GM18511 (cell line): ENCODE measurements around the gene OSGIN1.

Experiments
- ATAC-seq: cut with Tn5 transposase; IDR thresholded peaks from one replicate; pipeline ENCODE4 v1.9.1; 2021; ENCODE audit warnings: mild to moderate bottlenecking, moderate library complexity; ENCODE audit not compliant: unreplicated experiment

The OSGIN1 gene

DNA sequence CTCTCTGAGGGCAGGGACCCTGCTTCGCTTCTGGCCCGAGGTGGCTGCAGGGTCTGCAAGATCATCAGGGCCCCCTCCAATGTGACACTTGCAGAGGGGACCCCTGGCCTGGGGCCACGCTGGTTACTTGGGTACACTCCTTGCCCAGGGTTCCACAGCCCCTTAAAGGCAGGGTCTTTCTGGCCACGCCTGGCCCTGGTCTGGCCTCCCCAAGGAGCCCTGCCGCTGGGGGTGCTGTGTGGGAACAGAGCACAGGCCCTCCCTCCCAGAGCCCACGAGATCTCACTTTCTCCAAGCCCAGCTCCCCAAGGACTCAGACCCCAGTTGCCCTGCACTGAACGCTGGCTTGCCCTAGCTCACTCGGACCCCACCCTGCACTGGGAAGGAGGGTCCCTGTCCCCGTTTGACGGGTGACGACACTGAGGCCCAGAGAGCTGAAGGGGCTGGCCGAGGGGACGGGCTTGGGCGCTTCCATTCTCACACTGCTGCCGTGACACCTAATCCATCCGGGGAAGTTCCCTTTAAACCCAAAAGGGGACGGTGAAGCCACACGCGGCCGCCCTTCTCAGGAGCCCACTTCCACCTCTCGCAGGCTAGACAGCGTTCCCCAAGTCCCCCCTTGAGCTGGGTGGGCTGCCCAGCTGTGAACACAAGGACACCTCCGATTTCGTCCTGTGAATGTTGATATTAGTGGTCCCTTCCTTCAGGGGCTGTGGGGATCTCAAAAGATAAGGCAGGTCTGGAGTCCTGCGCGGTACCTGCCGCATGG lies 26.9 kb upstream of the OSGIN1 start:
- no peak for ATAC-seq

DNA sequence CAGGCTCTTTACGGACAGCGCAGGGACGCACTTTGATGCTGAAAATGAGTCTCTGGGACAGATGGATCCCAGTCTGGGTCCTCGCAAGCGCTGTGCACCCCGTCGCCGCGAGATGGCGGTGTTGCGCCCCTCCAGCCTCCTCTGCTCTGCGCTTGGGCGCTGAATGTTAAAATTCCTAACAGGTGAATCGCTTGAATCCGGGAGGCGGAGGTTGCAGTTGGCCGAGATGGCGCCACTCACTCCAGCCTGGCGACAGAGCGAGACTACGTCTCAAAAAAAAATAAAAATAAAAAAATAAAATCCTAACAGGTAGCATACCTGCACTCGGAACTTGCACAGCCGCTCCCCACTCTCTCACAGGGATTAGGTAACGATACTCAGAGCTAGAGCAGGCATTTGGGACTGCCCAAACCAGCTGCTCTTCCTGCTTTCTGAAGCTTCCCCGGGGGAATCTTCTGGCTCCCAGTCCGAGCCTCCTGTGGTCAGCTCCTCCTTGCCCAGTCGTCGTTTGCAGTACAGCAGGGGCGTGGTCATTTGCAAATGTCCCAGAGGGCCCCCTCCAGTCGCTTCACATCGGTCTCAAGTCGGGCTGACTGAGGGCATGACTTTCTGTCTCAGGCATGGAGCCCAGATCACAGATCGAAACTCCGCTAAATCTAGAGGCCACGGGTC lies 26.2 kb upstream of the OSGIN1 start:
- peak; percentile 64 for ATAC-seq

DNA sequence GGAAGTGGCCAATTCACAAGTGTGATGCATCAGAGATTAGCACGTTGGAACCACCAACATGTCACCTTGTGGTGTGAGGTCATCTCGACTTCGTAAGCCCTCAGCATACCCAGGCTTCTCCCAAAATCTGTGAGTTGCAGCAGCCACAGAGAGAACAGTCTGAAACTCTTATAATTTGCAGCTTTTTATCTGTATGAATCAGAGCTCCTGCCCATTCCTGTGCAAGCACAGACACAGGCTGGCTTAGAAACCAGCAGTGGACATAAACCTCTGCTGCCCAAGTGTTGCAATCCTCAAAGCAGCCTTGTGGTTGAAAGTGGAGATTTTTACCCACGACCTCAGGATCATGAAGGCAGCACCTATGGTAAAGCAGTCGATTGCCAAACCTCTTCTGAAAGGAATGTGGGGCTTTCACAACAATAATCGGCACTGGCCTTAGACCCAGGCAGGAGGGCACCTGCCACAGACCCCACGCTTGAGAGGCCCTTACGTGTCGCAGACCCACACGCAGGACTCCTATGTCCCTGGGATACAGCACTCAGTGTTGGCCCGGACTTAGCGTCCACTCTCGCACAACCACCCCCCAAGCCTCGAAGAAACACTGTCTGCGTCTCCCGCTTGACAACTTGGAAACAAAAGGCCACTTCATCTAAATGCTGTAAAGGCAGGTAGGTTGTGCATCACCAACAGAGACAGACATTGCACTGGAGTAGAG lies 24.5 kb upstream of the OSGIN1 start:
- ATAC-seq = no peak

DNA sequence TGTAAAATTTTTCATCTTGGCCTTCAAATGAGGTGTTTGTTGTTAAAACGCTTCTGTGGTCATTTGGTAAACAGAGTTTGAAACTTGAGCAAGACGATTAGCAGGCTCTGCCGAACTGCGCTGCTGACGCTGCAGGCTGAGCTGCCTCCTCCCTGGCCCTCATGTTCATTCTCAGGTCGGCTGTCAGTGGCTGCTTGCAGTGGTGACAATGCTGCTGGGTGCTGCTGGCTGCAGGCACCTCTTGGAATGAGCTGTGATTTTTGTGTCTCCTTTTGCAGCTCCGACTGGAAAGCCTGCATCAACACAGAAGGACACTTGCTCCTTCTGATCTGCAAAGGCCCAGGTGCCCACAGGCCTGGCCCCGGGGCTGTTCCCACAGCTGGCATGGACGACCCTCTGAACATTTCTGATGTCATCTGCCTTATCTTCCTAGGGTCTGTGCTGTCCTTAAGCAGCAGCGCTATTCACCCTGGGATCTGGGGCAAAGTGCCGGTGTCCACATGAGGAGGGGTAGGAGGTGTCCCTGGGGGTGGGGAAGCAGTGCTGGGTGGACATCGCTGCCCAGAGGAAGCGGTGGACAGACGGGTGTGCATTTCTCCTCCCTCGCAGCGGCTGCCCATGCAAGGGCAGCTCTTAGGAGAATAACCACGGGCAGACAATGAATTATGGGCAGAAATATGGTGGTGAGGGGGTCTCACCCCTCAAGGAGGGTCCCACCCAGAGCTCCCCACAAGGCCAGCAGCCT lies 23.1 kb upstream of the OSGIN1 start:
- ATAC-seq = no peak

DNA sequence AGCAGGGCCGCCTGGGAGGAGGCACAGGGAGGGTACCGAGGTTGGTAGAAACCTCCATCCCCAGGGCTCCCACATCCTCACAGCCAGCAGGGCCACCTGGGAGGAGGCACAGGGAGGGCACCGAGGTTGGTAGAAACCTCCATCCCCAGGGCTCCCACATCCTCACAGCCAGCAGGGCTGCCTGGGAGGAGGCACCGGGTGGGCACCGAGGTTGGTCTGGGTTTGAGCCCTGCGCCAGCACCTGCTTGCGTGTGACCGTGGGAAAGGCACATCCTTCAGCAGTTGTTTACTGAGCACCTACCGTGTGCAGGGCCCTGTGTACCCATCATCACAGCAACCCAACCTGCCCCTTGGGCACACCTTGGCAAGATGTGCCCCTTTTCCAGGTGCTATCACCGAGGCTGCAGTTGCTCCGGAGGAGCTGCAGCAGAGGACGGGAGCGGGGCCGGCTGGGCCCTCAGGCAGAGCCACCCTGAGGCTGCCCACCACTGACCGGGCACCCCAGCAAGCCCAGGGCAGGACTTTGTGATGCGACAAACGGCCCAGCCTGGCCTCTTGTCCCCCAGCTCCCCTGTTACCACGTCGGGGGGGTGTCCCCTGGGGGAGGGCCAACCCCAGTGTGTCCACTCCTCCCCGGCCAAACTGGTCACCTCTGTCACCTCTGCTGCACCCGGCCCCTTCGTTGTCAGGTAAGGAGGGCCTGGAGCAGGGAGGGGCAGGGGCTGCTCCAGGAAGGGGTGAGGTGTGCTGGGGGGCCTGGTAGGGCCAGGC lies 22.1 kb upstream of the OSGIN1 start:
- no peak for ATAC-seq

DNA sequence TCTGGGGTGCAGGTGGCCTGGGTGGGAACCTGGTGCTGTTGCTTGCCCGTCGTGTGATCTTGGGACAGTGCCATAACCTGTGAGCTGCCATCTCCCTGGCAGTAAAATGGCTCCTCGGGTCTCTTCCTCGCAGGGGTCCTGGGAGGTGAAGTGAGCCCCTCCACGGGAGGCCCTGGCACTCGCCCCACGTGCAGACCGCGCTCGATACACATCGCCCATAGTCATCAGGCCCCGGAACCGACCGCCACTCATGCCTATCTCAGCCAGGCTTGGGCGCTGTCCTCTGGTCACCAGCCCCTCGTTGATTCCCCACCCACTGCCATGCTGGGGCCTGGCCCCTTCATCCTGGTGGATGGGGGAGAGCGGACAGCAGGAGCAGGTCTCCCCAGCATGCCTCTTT lies 21.5 kb upstream of the OSGIN1 start:
- ATAC-seq = no peak

DNA sequence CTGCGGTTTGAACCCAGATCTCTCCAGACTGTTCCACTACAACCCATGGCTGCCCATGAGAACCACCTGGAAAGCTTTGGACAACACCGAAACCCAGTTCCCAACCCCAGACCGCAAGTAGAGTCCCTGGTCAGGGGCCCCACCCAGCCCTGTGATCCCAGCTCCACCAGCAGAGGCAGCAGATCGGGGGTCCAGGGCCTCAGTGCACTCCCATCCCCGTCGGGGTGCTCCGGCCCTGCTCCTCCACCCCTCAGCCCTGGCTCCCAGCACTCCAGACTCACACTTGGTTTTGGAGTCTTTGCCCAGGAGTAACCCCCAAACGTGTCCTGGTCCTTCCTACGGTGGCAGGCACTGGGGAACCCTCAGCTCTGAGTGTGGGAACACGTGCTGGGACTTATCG lies 20.7 kb upstream of the OSGIN1 start:
- ATAC-seq = no peak

DNA sequence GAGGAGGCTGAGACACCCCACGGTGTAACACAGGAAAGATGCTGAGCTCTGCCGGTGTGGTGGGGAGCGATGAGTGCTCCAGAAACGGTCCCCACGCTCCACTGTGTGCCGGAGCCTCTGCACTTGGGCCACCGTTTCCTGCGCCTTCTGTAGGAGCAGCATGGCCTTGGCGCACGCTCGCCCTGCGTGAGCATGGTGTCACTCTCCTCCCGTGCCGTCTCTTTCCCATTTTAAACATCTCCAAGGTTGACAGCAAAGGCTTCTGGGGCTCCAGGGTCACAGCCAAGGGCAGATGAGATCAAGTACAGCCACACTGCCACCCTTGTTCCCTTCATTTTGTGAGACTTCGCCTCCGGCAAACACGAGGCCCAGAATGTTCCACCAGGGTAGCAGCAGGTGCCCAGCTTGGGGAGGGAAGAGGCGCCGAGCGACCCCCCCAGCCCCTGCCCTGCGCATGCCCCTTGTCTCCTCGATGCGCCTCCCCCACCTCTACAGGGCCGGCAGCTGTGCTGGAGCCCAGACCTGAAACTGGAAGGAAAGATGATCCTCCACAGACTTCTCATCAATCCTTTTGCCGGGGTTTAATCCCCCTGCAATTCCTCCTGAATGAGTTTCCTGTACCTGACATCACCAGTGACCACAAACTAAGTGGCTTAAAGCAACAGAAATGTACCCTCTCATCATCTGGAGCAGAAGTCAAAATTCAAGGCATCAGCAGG lies 19.9 kb upstream of the OSGIN1 start:
- no peak for ATAC-seq

DNA sequence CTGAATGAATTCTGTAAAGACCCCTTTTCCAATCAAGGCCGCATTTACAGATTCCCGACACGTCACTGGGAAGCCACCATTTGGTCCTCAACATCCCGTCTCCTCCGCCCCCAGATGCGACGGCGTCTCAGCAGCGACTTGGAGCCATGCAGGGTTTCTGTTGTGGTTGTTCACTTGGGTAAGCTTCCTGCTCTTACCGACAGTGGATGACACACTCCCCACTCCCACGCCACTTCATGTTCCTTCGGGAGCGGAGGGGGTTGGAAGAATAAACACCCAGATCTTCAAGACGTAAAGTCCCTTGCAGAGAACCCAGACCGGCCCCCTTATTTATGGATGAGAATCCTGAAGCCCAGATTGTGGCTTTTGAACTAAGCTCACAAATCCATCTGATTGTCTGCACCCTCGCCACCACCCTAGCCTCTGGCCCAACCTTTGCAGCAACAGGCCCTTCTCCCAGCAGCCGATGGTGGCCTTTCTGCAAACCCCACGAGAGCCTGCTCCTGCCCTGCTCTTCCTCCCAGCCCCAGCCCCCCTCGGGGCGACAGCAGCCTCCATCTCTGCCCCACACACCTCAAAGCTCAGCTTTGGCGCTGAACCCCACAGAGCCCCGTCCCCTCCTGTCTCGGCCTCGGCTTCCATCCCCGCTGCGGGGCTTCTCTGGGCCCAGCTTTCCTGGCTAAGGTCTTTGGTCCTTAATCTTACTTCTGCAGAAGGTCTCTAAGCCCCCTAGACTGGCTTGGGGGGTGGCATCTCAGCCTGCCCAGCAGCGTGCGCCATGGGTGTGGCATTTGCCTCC lies 19.0 kb upstream of the OSGIN1 start:
- no peak for ATAC-seq

DNA sequence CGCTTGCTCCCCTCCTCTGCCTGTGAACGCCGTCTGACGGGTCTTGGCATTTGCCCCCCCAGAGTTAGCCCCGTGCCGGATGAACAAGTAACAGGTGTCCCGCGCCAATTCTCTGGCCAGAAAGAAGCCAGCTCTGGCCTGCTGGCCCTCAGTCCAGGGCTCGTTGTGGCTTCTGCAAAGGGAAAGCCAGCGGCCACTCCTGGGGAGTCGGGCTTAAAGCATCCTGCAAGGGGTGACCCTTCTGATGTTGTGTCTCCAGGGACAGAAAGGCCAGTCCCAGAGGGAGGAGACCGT lies 18.4 kb upstream of the OSGIN1 start:
- no peak for ATAC-seq

DNA sequence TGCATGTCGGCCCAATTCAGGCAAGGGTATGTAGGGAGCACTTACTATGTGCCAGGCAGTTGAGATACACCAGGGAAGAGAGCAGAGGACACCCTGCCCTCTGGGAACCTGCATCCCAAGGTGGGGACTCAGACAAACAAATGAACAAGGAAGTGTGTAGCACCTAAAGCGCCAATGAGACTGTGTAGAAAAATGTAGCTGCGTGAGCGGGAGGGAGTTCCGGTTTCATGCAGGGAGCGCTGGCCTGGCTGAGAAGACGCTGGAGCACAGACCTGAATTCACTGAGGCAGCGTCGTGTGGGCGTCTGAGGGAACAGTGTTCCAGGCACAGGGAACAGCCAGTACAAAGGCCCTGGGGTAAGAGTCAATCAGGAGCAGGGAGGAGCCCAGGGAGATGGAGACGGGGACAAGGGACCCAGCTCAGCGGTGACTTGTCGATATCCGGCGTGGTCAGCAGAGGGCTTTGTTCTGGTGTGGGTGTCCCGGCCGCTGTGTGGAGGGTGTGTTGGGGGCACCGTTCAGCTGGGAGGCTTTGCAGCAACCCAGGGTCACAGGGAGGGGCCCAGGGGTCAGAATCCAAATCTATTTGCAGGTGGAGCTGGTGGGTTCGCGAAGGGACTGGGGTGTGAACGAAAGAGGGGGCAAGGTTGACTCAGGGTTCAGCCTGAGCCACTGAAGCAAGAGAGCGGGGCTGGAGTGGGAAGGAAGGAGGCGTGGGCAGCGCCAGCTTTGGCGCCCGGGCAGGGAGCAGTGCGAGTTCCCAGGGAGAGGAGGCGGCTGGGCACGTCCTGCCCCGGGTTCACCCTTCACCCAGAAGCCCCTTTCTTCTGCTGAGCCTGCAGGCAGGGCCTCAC lies 17.8 kb upstream of the OSGIN1 start:
- no peak for ATAC-seq

DNA sequence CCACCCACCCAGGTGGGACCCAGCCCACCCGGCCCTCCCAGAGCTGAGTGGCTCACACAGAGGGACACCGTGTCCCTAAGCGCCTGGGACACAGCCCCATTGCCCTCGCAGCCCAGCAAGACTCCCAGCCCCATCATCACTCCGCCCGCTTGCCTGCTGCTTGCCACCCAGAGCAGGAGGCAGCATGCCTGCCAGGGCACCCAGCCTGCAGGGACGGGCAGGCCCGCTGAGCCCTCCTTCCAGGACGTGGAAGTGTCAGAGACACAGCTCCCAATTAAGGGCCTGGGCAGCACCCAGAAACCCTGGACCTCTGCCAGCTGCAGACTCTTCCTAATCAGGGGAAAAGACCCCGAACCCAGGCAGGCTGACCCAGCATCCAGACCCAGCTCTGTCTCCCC lies 17.2 kb upstream of the OSGIN1 start:
- no peak for ATAC-seq

DNA sequence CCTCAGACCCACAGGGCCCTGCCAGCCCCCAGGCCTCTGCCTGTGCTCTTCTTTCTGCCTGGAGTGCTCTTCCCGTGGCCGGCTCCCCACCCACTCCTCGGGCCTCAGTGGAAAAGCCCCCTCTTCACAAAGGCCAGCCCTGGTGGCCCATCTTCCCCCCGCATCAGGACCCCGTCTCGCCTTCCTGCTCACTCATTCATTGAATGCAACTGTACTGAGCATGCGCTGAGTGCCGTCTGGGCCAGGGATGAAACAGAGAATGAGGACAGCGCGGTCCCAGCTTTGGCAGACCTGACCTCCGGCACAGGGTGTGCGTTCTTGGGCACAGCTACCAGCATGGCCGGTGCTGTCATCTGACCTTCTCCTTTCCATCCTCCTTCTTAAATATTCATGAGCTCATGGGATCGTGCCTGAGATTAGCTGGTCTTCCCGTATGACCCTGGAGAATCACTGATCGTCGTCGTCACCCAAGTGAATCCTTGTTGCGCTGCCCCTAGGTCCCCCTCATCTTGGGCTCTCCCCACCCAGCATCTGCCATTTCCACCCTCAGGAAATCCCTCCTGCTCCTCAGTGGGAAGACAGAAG lies 16.4 kb upstream of the OSGIN1 start:
- no peak for ATAC-seq

DNA sequence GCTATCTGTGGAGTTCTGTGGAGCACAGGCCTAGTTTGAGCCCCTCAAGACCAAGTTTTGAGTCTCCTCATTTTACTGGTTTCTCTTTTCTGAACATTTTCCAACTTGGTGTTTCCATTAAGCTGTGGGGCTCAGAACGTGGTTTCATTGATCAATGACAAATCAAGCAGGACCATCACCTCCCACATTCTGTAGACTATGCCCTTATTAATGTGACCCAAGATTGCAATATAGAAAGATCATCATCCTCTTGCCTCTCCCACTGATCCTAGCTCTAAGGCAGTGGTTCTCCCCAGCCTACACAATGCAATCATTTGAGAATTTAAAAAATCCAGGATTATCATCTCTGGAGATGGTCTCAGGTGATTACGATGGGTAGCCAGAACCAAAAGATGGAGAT lies 15.8 kb upstream of the OSGIN1 start:
- ATAC-seq = no peak

DNA sequence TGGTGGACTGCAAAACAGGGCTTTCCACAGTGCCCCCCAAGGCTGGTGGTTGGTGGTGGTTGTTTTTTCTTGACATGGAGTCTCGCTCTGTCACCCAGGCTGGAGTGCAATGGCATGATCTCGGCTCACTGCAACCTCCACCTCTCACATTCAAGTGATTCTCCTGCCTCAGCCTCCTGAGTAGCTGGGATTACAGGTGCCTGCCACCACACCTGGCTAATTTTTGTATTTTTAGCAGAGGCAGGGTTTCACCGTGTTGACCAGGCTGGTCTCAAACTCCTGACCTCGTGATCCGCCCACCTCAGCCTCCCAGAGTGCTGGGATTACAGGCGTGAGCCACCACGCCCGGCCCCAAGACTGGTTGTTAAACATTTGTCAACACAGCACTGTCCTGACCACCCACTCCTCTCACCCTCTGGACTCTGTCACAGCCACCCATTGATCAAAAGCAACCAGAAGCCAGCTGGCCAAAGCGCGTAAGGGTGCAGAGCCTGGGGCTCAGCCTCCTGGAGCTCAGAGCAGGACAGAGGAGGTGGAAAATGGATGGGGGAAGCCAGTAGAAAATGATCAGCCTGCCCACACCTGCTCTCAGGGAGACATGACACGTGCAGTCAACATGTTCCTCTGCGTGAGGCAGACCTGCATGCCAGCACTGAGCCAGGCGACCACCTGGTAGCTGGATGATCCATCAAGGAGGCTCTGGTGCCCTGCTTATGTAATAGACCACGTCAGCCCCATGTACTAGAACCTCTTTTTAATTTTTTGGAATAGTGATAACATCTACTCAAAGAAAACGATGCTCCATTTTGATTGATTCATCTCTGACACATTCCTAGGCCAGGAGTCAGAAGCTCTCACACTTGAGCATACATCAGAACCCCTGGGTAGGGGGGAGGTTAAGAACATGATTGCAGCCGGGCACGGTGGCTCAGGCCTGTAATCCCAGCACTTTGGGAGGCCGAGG lies 14.8 kb upstream of the OSGIN1 start:
- ATAC-seq = no peak

DNA sequence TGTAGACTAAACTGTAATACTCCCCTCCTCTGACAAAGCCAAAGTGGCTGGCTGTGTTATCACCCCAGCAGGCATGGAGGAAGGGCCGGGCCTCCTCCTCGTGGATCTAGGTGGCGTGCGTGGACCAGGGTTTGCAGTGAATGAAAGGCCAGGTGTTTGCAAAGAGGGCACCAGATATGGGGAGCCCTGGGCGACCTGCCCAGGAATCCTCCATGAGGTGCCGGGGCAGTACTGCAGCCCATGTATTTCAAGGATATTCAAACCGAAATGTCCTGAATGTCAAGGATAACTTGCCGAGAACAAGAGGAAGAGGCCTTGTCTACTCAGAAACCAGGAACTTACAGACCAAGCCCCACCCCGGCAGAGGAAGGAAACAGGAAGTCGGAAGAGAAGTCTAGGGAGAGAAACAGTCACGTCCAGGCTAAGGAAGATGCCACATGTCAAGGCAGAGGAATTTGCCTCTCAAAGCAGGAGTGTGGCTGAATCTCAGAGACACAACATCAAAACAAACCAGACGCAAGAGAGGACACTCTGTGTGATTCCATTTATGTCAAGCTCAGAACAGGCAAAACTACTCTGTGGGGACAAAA lies 13.7 kb upstream of the OSGIN1 start:
- no peak for ATAC-seq

DNA sequence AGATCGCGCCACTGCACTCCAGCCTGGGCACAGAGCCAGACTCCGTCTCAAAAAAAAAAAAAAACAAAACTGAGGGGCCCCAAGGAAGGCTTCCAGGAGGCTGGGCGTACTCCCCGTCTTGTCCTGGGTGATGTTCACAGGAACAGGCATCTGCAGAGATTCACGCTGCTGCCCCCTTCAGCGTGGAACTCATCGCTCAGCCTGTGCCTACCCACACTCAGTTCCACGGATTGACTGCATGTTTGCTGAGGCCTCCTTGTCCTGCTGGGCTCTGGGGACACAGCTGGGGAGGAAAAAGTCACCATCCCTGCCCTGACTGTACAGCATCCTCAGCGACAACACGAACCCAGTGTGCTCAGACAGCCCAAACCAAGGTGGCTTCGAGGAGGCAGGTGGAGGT lies 12.9 kb upstream of the OSGIN1 start:
- no peak for ATAC-seq
